Liver (tissue), 9 donors: Measurements from ENCODE around the gene PDE1C. TPM values are rescaled to one million over a fixed set of nuclear protein-coding genes. Genes with fewer than 3 reads are reported as not detected.

Experiments
- DNase-seq: peaks from one replicate; pipeline ENCODE4 v3.0.0-alpha.2; 2017; ENCODE audit warnings: low spot score
- H3K27ac ChIP-seq, 2 donors: one replicate each; pipeline ENCODE4 v1.7.0; 2013; ENCODE audit warnings: inconsistent platforms in 2 of 2, low read length in 2 of 2, control low read depth in 1 of 2, low read depth in 1 of 2, mild to moderate bottlenecking in 1 of 2
- H3K27me3 ChIP-seq, 4 donors: one replicate each; pipeline versions ENCODE4 v1.6.1 to v1.7.0; 2013; ENCODE audit warnings: low read length in 3 of 4, inconsistent platforms in 1 of 4, mild to moderate bottlenecking in 1 of 4, moderate library complexity in 1 of 4; ENCODE audit not compliant: control insufficient read depth in 4 of 4, insufficient read depth in 4 of 4
- H3K36me3 ChIP-seq, 4 donors: one replicate each; pipeline versions ENCODE4 v1.6.1 to v1.7.0; 2013; ENCODE audit warnings: low read length in 3 of 4, mild to moderate bottlenecking in 3 of 4, low read depth in 1 of 4, moderate library complexity in 1 of 4; ENCODE audit not compliant: control insufficient read depth in 4 of 4, insufficient read depth in 3 of 4
- H3K4me1 ChIP-seq, 4 donors: one replicate each; pipeline versions ENCODE4 v1.6.1 to v1.7.0; 2013; ENCODE audit warnings: low read length in 3 of 4, mild to moderate bottlenecking in 3 of 4, moderate library complexity in 1 of 4; ENCODE audit not compliant: control insufficient read depth in 4 of 4, insufficient read depth in 4 of 4
- H3K4me3 ChIP-seq, 3 donors: one replicate each; pipeline versions ENCODE4 v1.6.1 to v1.7.0; 2013; ENCODE audit warnings: low read length in 3 of 3, control low read depth in 1 of 3, low read depth in 1 of 3, mild to moderate bottlenecking in 1 of 3
- H3K9ac ChIP-seq, 2 donors: one replicate each; pipeline ENCODE4 v1.7.0; 2013; ENCODE audit warnings: low read length in 2 of 2, mild to moderate bottlenecking in 2 of 2, moderate library complexity in 2 of 2, control low read depth in 1 of 2, low read depth in 1 of 2
- H3K9me3 ChIP-seq, 4 donors: one replicate each; pipeline versions ENCODE4 v1.6.1 to v1.7.0; 2013; ENCODE audit warnings: low read length in 3 of 4; ENCODE audit not compliant: control insufficient read depth in 4 of 4
- EGR1 ChIP-seq, 2 donors: IDR thresholded peaks; 2 replicates each; pipeline ENCODE4 v1.6.1; 2016 to 2018; ENCODE audit warnings: antibody characterized with exemption in 2 of 2, low read depth in 2 of 2
- FOXA1 ChIP-seq: IDR thresholded peaks from 2 replicates; pipeline ENCODE4 v1.6.1; 2016; ENCODE audit warnings: antibody characterized with exemption
- FOXA2 ChIP-seq: IDR thresholded peaks from 2 replicates; pipeline ENCODE4 v1.6.1; 2016; ENCODE audit warnings: antibody characterized with exemption
- GABPA ChIP-seq, 2 donors: IDR thresholded peaks in 1 of 2; conservative IDR thresholded peaks in 1 of 2; 2 replicates each; pipeline ENCODE4 v1.6.1; 2016; ENCODE audit warnings: antibody characterized with exemption in 2 of 2, mild to moderate bottlenecking in 1 of 2, moderate library complexity in 1 of 2
- HNF4A ChIP-seq, 2 donors: conservative IDR thresholded peaks; 2 replicates each; pipeline ENCODE4 v1.6.1; 2016; ENCODE audit warnings: antibody characterized with exemption in 2 of 2, mild to moderate bottlenecking in 2 of 2
- HNF4G ChIP-seq: IDR thresholded peaks from 2 replicates; pipeline ENCODE4 v1.6.1; 2016; ENCODE audit warnings: antibody characterized with exemption
- JUND ChIP-seq, 2 donors: IDR thresholded peaks; 2 replicates each; pipeline ENCODE4 v1.6.1; 2016; ENCODE audit warnings: antibody characterized with exemption in 2 of 2
- NR2F2 ChIP-seq: IDR thresholded peaks from 2 replicates; pipeline ENCODE4 v1.6.1; 2016; ENCODE audit warnings: antibody characterized with exemption
- RAD21 ChIP-seq, 2 donors: IDR thresholded peaks; 2 replicates each; pipeline ENCODE4 v1.6.1; 2016; ENCODE audit warnings: antibody characterized with exemption in 2 of 2, mild to moderate bottlenecking in 2 of 2
- RXRA ChIP-seq, 2 donors: IDR thresholded peaks; 2 replicates each; pipeline ENCODE4 v1.6.1; 2017 to 2018; ENCODE audit warnings: antibody characterized with exemption in 2 of 2, mild to moderate bottlenecking in 1 of 2
- SP1 ChIP-seq: IDR thresholded peaks from 2 replicates; pipeline ENCODE4 v1.6.1; 2018; ENCODE audit warnings: antibody characterized with exemption, mild to moderate bottlenecking
- TAF1 ChIP-seq: conservative IDR thresholded peaks from 2 replicates; pipeline ENCODE4 v1.6.1; 2016; ENCODE audit warnings: antibody characterized with exemption, mild to moderate bottlenecking
- YY1 ChIP-seq: IDR thresholded peaks from 2 replicates; pipeline ENCODE4 v1.6.1; 2016; ENCODE audit warnings: antibody characterized with exemption, mild to moderate bottlenecking
- WGBS: extraction: QIAGEN DNeasy Blood & Tissue Kit; methylation state at CpG from one replicate; pipeline ENCODE4 v1.1.7; 2013; 5-methylcytosine and 5-hydroxymethylcytosine counted together
- polyA plus RNA-seq, 2 donors: library from polyadenylated mRNA; stranded (reverse) in 1 of 2; unstranded in 1 of 2; fragments of 200-250 nt in 1 of 2; fragments of >200 nt in 1 of 2; fragmentation: Nextera tagmentation in 1 of 2; extraction: Ambion mirVana in 1 of 2; gene quantifications; one replicate each; pipeline versions ENCODE4 v1.2.1 to v1.2.3, GENCODE V29; 2013 to 2015
- total RNA-seq, 2 donors: library from RNA; depleted of rRNA; stranded (reverse); fragments of >200 nt; gene quantifications; one replicate each; pipeline ENCODE4 v1.2.3, GENCODE V29; 2014
- TF ChIP-seq, protein P1 (sequence below): IDR thresholded peaks from 2 replicates; pipeline ENCODE4 v1.6.1; 2016; ENCODE audit warnings: antibody characterized with exemption
- TF ChIP-seq, protein P2 (sequence below): IDR thresholded peaks from 2 replicates; pipeline ENCODE4 v1.6.1; 2016; ENCODE audit warnings: antibody characterized with exemption, mild to moderate bottlenecking
- TF ChIP-seq, protein P3 (sequence below): fragments of 150-350 bp; IDR thresholded peaks from 2 replicates; pipeline ENCODE4 v1.5.1; 2017; ENCODE audit warnings: improper control_type of control experiment, low read depth, low read length; ENCODE audit not compliant: missing input control
- TF ChIP-seq, protein P4 (sequence below): IDR thresholded peaks from 2 replicates; pipeline ENCODE4 v1.6.1; 2016; ENCODE audit warnings: antibody characterized with exemption
- TF ChIP-seq, protein P5 (sequence below): IDR thresholded peaks from 2 replicates; pipeline ENCODE4 v1.6.1; 2016; ENCODE audit warnings: antibody characterized with exemption
- donor health status: healthy.
- donor health status: healthy.
- donor health status: healthy.
- donor health status: healthy.
- donor health status: healthy.

PDE1C gene
- total and polyA plus RNA-seq, 4 donors, result 0.05 to 0.92 (median 0.47) TPM; not detected in 1

DNA sequence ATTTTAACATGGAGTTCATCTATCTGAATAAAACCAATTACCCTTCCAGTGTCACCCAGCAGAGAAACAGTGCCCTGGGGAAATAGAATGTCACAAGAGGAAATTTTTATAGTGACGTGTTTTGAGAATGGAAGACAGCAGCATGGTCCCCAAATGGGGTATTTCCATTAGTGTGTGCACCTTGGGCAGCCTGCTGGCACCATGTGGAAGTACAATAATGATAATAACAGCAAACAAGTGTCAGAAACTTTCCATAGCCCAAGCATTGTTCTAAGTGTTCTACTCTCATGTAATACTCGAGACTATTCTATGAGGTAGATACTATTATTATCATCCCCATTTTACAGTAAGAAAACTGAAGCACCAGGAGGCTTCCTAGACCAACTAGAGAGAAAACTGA lies 2.2 kb upstream of the PDE1C start:
- H3K9me3 ChIP-seq, result peaks cover 0 to 4% (median 0%) of the 10 kb centered on the region in 4 donors
- TF ChIP-seq YY1, result no peak
- no peak for TF ChIP-seq RAD21 (IDR thresholded peaks at IDR 0.05)
- no peak for TF ChIP-seq JUND (IDR thresholded peaks at IDR 0.05)
- TF ChIP-seq, protein P1, sequence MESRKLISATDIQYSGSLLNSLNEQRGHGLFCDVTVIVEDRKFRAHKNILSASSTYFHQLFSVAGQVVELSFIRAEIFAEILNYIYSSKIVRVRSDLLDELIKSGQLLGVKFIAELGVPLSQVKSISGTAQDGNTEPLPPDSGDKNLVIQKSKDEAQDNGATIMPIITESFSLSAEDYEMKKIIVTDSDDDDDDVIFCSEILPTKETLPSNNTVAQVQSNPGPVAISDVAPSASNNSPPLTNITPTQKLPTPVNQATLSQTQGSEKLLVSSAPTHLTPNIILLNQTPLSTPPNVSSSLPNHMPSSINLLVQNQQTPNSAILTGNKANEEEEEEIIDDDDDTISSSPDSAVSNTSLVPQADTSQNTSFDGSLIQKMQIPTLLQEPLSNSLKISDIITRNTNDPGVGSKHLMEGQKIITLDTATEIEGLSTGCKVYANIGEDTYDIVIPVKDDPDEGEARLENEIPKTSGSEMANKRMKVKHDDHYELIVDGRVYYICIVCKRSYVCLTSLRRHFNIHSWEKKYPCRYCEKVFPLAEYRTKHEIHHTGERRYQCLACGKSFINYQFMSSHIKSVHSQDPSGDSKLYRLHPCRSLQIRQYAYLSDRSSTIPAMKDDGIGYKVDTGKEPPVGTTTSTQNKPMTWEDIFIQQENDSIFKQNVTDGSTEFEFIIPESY, result no peak
- no peak for TF ChIP-seq FOXA2
- TF ChIP-seq, protein P2, sequence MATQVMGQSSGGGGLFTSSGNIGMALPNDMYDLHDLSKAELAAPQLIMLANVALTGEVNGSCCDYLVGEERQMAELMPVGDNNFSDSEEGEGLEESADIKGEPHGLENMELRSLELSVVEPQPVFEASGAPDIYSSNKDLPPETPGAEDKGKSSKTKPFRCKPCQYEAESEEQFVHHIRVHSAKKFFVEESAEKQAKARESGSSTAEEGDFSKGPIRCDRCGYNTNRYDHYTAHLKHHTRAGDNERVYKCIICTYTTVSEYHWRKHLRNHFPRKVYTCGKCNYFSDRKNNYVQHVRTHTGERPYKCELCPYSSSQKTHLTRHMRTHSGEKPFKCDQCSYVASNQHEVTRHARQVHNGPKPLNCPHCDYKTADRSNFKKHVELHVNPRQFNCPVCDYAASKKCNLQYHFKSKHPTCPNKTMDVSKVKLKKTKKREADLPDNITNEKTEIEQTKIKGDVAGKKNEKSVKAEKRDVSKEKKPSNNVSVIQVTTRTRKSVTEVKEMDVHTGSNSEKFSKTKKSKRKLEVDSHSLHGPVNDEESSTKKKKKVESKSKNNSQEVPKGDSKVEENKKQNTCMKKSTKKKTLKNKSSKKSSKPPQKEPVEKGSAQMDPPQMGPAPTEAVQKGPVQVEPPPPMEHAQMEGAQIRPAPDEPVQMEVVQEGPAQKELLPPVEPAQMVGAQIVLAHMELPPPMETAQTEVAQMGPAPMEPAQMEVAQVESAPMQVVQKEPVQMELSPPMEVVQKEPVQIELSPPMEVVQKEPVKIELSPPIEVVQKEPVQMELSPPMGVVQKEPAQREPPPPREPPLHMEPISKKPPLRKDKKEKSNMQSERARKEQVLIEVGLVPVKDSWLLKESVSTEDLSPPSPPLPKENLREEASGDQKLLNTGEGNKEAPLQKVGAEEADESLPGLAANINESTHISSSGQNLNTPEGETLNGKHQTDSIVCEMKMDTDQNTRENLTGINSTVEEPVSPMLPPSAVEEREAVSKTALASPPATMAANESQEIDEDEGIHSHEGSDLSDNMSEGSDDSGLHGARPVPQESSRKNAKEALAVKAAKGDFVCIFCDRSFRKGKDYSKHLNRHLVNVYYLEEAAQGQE, result no peak
- TF ChIP-seq HNF4G, result no peak
- no peak for TF ChIP-seq RXRA (IDR thresholded peaks at IDR 0.05)
- no peak for TF ChIP-seq EGR1 (IDR thresholded peaks at IDR 0.05; ENCODE audit: low read depth in 2 of 2)
- no peak for TF ChIP-seq FOXA1
- TF ChIP-seq SP1, result no peak
- TF ChIP-seq, protein P3, sequence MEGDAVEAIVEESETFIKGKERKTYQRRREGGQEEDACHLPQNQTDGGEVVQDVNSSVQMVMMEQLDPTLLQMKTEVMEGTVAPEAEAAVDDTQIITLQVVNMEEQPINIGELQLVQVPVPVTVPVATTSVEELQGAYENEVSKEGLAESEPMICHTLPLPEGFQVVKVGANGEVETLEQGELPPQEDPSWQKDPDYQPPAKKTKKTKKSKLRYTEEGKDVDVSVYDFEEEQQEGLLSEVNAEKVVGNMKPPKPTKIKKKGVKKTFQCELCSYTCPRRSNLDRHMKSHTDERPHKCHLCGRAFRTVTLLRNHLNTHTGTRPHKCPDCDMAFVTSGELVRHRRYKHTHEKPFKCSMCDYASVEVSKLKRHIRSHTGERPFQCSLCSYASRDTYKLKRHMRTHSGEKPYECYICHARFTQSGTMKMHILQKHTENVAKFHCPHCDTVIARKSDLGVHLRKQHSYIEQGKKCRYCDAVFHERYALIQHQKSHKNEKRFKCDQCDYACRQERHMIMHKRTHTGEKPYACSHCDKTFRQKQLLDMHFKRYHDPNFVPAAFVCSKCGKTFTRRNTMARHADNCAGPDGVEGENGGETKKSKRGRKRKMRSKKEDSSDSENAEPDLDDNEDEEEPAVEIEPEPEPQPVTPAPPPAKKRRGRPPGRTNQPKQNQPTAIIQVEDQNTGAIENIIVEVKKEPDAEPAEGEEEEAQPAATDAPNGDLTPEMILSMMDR, result no peak
- TF ChIP-seq NR2F2, result no peak
- no peak for TF ChIP-seq HNF4A (conservative IDR thresholded peaks at IDR 0.05)
- no peak for TF ChIP-seq GABPA (IDR thresholded peaks at IDR 0.05 in 1 of 2, conservative IDR thresholded peaks at IDR 0.05 in 1 of 2)
- TF ChIP-seq, protein P4, sequence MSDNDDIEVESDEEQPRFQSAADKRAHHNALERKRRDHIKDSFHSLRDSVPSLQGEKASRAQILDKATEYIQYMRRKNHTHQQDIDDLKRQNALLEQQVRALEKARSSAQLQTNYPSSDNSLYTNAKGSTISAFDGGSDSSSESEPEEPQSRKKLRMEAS, result no peak
- TF ChIP-seq, protein P5, sequence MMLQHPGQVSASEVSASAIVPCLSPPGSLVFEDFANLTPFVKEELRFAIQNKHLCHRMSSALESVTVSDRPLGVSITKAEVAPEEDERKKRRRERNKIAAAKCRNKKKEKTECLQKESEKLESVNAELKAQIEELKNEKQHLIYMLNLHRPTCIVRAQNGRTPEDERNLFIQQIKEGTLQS, result no peak
- TF ChIP-seq TAF1, result no peak
- H3K4me1 ChIP-seq, result no peaks in the 10 kb centered on the region
- peaks cover 0 to 10% (median 4%) of the 10 kb centered on the region in 4 donors for H3K27me3 ChIP-seq
- 57% methylated on average over 2 of the region's 2 CpGs for WGBS
- no peak overlapping the region for H3K27ac ChIP-seq
- no peak overlapping the region for H3K4me3 ChIP-seq
- no peak overlapping the region for H3K9ac ChIP-seq
- no peaks in the 10 kb centered on the region for H3K36me3 ChIP-seq
- DNase-seq, result no peak
